GM12873 (cell line): ENCODE data around the gene ATP9B.

ENCODE experiments used
- CTCF ChIP-seq: IDR thresholded peaks from 2 replicates; pipeline ENCODE4 v1.5.1; 2012; ENCODE audit warnings: low read depth, mild to moderate bottlenecking, moderate library complexity, low read length, control low read depth; ENCODE audit not compliant: insufficient read depth; ENCODE audit errors: missing control alignments

Gene ATP9B

DNA sequence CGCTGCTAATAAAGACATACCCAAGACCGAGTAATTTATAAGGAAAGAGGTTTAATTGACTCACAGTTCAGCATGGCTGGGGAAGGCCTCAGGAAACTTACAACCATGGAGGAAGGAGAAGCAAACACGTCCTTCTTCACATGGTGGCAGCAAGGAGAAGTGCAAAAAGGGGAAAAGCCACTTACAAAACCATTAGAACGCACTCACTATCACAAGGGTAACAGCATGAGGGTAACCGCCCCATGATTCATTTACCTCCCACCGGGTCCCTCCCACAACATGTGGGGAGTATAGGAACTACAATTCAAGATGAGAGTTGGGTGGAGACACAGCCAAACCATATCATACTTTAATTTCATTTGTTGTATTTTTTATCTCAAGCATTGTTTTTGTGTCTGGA lies 67.5 kb downstream of the ATP9B start:
- no peak for TF ChIP-seq CTCF

GRCh38 chr18:79139206-79139605 lies 70.0 kb downstream of the ATP9B start:
- no peak for TF ChIP-seq CTCF

GRCh38 chr18:79147014-79147413 lies 77.8 kb downstream of the ATP9B start:
- no peak for TF ChIP-seq CTCF

DNA sequence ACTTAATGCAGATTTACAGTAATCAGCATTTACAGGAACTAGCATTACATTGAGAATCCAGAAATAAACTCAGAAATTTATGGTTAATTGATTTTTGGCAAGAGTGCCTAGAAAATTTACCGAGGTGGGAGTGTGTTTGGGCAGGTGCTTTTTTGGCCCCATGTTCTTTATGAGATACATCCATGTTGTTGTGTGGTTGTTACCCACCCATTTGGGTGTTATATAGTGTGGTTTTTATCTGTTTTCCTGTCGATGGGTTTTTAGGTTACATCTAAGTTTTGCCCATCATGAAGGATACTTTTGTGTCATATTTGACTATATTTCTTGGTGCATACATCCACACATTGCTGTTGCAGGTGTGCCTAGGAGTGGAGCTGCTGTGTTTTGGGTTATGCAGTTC lies 82.0 kb downstream of the ATP9B start:
- TF ChIP-seq CTCF, result no peak

GRCh38 chr18:79156327-79156726 lies 87.1 kb downstream of the ATP9B start:
- no peak for TF ChIP-seq CTCF

GRCh38 chr18:79164706-79165105 lies 95.5 kb downstream of the ATP9B start:
- no peak for TF ChIP-seq CTCF

DNA sequence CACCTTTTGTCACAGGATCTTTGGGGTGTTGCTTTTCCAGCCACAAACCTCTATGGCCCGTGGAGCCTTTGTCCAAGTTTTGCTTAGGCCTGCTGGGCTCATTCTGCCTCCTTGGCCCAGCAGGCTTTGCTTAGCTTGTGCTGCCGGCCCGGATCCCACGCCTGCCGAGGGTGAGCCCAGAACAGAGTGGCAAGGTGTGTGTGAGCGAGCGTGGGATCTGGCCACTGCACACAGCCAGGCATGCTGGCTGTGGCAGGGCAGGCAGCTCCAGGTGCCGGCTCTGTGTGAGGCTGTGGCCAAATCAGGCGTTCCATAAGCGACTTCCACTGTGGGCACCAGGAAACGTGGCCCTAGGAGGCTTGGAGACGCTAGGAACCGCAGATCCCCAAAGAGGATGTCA lies 97.5 kb downstream of the ATP9B start:
- TF ChIP-seq CTCF, result no peak
